ENCODE measurements around the gene ARID1B. TPM values are rescaled to one million over a fixed set of nuclear protein-coding genes. Genes with fewer than 3 reads are reported as not detected.

Gene ARID1B
- total RNA-seq, 1 experiment from 2014 or later = 60.3 TPM

- POLR2A ChIA-PET = no interaction called here
- no peak for DNase-seq (ENCODE audit: low spot score)
- H3K27ac Mint-ChIP-seq = no peak overlapping the region
- CTCF ChIA-PET = no interaction called here
- H3K4me1 Mint-ChIP-seq = peaks cover 3% of the 10 kb centered on the region; the same call in 1 of the 2 replicates
- H3K36me3 Mint-ChIP-seq = no peaks in the 10 kb centered on the region
- H3K4me3 Mint-ChIP-seq = no peak overlapping the region
- H3K9me3 Mint-ChIP-seq = no peaks in the 10 kb centered on the region
- no peak for TF ChIP-seq ZBTB43 (CRISPR knock-in tag; IDR thresholded peaks at IDR 0.05)
- no peak for TF ChIP-seq JUN (CRISPR knock-in tag; IDR thresholded peaks at IDR 0.05)
- no peak for TF ChIP-seq ZNF138 (CRISPR knock-in tag; conservative IDR thresholded peaks at IDR 0.05)
- TF ChIP-seq ZNF396 (CRISPR knock-in tag; IDR thresholded peaks at IDR 0.05; ENCODE audit: borderline replicate concordance) = no peak
- TF ChIP-seq ZNF423 (CRISPR knock-in tag; IDR thresholded peaks at IDR 0.05) = no peak
- no peaks in the 10 kb centered on the region for H3K27me3 Mint-ChIP-seq (ENCODE audit: low read depth)
- ATAC-seq = no peak
These were observed 327.6 kb downstream of the ARID1B start for GRCh38 chr6:157104803-157105202.

- H3K9me3 Mint-ChIP-seq = no peaks in the 10 kb centered on the region
- peak overlapping the region; percentile 69 for H3K27ac Mint-ChIP-seq
- H3K4me3 Mint-ChIP-seq = no peak overlapping the region
- no peak for DNase-seq (ENCODE audit: low spot score)
- ATAC-seq = no peak
- ChIA-PET POLR2A (no interaction called here), CTCF (no interaction called here)
- peaks cover 3% of the 10 kb centered on the region; the same call in 1 of the 2 replicates for H3K4me1 Mint-ChIP-seq
- no peak for TF ChIP-seq ZBTB21 (CRISPR knock-in tag; IDR thresholded peaks at IDR 0.05; ENCODE audit: borderline replicate concordance)
- no peak for TF ChIP-seq NR1H2 (CRISPR knock-in tag; IDR thresholded peaks at IDR 0.05)
- TF ChIP-seq IRF2 (CRISPR knock-in tag; IDR thresholded peaks at IDR 0.05; ENCODE audit: borderline replicate concordance, low read depth) = no peak
- no peak for TF ChIP-seq SMAD4 (CRISPR knock-in tag; IDR thresholded peaks at IDR 0.05)
- no peak for TF ChIP-seq E2F4 (CRISPR knock-in tag; IDR thresholded peaks at IDR 0.05; ENCODE audit: borderline replicate concordance, low read depth)
- TF ChIP-seq STAT6 (CRISPR knock-in tag; conservative IDR thresholded peaks at IDR 0.05; ENCODE audit: low read depth) = no peak
- TF ChIP-seq ZNF281 (CRISPR knock-in tag; IDR thresholded peaks at IDR 0.05) = no peak
- TF ChIP-seq GRHL2 (CRISPR knock-in tag; IDR thresholded peaks at IDR 0.05; ENCODE audit: insufficient replicate concordance, severe bottlenecking) = no peak
- no peak for TF ChIP-seq ZNF232 (CRISPR knock-in tag; IDR thresholded peaks at IDR 0.05)
- no peak for TF ChIP-seq ZNF263 (CRISPR knock-in tag; IDR thresholded peaks at IDR 0.05; ENCODE audit: low read depth)
- TF ChIP-seq, protein P1, sequence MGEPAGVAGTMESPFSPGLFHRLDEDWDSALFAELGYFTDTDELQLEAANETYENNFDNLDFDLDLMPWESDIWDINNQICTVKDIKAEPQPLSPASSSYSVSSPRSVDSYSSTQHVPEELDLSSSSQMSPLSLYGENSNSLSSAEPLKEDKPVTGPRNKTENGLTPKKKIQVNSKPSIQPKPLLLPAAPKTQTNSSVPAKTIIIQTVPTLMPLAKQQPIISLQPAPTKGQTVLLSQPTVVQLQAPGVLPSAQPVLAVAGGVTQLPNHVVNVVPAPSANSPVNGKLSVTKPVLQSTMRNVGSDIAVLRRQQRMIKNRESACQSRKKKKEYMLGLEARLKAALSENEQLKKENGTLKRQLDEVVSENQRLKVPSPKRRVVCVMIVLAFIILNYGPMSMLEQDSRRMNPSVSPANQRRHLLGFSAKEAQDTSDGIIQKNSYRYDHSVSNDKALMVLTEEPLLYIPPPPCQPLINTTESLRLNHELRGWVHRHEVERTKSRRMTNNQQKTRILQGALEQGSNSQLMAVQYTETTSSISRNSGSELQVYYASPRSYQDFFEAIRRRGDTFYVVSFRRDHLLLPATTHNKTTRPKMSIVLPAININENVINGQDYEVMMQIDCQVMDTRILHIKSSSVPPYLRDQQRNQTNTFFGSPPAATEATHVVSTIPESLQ (CRISPR knock-in tag; IDR thresholded peaks at IDR 0.05) = no peak
- no peak for TF ChIP-seq NFE2L1 (CRISPR knock-in tag; IDR thresholded peaks at IDR 0.05)
- no peak for TF ChIP-seq GABPB1 (CRISPR knock-in tag; IDR thresholded peaks at IDR 0.05)
- TF ChIP-seq RELA (CRISPR knock-in tag; IDR thresholded peaks at IDR 0.05; ENCODE audit: borderline replicate concordance) = no peak
- TF ChIP-seq, protein P2, sequence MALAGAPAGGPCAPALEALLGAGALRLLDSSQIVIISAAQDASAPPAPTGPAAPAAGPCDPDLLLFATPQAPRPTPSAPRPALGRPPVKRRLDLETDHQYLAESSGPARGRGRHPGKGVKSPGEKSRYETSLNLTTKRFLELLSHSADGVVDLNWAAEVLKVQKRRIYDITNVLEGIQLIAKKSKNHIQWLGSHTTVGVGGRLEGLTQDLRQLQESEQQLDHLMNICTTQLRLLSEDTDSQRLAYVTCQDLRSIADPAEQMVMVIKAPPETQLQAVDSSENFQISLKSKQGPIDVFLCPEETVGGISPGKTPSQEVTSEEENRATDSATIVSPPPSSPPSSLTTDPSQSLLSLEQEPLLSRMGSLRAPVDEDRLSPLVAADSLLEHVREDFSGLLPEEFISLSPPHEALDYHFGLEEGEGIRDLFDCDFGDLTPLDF (CRISPR knock-in tag; IDR thresholded peaks at IDR 0.05) = no peak
- TF ChIP-seq, protein P3, sequence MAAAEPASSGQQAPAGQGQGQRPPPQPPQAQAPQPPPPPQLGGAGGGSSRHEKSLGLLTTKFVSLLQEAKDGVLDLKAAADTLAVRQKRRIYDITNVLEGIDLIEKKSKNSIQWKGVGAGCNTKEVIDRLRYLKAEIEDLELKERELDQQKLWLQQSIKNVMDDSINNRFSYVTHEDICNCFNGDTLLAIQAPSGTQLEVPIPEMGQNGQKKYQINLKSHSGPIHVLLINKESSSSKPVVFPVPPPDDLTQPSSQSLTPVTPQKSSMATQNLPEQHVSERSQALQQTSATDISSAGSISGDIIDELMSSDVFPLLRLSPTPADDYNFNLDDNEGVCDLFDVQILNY (CRISPR knock-in tag; IDR thresholded peaks at IDR 0.05) = no peak
- no peak for TF ChIP-seq PRRX2 (CRISPR knock-in tag; IDR thresholded peaks at IDR 0.05)
- no peaks in the 10 kb centered on the region for H3K36me3 Mint-ChIP-seq
- no peaks in the 10 kb centered on the region for H3K27me3 Mint-ChIP-seq (ENCODE audit: low read depth)
These were observed 329.3 kb downstream of the ARID1B start for GRCh38 chr6:157106487-157106886.
